ENCODE measurements around the gene SLC7A6OS. TPM values are rescaled to one million over a fixed set of nuclear protein-coding genes. Genes with fewer than 3 reads are reported as not detected.

SLC7A6OS gene
- total RNA-seq, 1 experiment from 2014 or later = 25.3 TPM

GRCh38 chr16:68287276-68288251 is 23.2 kb downstream of the SLC7A6OS start:
- intact Hi-C loops (cut with micrococcal nuclease; ENCODE audit: unreplicated experiment) = no loop called here
- Histone ChIP-seq H3K4me3 (ENCODE audit: low read depth, low read length, poor library complexity, severe bottlenecking) (no peak overlapping the region), H3K4me1 (ENCODE audit: insufficient read depth, low read length, poor library complexity, severe bottlenecking) (peaks cover 17% of the 10 kb centered on the region), H3K27ac (ENCODE audit: low read depth, low read length, poor library complexity, severe bottlenecking) (no peak overlapping the region), H3K9me3 (ENCODE audit: low read depth, low read length, poor library complexity, severe bottlenecking) (no peaks in the 10 kb centered on the region), H3K27me3 (replicated peaks; ENCODE audit: insufficient read depth, low read depth, low read length, poor library complexity) (no peaks in the 10 kb centered on the region), H3K36me3 (ENCODE audit: insufficient read depth, low read length, poor library complexity, severe bottlenecking) (peaks cover 21% of the 10 kb centered on the region)
- DNase-seq (ENCODE audit: low spot score) = no peak
- ChIA-PET POLR2A (ENCODE audit: low non-redundant PET) (no interaction called here), CTCF (interaction anchor here (0.6 kb wide), 1 partner anchor 724 kb away, joined by 3 read pairs; no protein-coding TSS in a partner anchor)
- no TSS peak for BruUV-seq (replicated peaks)
- TF ChIP-seq EZH2 (IDR thresholded peaks at IDR 0.05; ENCODE audit: borderline replicate concordance, low read depth, low read length, poor library complexity, severe bottlenecking) = no peak
- no peak for TF ChIP-seq CTCF (conservative IDR thresholded peaks at IDR 0.05; ENCODE audit: low read depth, low read length)

DNA sequence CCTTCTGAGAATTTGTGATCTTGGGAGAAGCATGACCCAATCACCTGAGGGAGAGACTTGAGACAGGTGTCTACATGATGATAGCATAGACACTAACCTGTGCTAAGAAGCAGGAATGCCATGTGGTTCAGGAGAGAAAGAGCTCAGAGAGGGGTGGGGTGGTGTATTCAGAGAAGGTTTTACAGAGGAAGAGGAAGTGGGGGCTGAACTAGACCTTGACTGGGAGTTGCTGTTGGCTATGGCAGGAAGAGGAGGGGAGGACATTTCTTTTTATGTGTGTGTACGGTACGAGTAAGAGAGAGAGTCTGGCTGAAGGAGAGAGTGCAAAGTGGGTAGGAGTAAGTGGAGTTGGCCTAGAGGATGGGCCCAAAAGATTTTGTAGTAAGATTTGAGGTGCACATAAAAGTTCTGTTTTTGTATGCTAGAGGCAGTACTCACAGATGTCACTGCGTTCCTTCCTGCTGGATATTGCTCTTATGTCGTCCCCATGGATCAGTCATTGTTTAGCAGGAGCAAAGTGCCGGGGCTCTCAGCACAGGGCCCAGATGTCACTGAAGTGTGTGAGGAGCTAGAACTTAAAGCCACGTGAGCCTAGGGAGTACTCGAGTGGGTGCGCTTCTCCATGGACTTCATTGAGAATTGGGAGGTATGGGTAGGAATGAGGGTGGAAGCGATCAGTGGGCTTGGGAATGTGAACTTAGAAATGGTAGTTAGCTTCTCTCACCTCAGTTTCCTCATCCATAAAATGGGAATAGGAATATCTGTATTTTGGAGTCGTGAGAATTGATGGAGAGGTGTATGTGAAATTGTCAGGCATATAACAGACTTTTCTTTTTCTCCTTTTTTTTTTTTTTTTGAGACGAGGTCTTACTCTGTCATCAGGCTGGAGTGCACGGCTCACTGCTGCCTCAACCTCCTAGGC is 24.3 kb downstream of the SLC7A6OS start:
- Histone ChIP-seq H3K36me3 (ENCODE audit: insufficient read depth, low read length, poor library complexity, severe bottlenecking) (peaks cover 17% of the 10 kb centered on the region), H3K4me3 (ENCODE audit: low read depth, low read length, poor library complexity, severe bottlenecking) (no peak overlapping the region), H3K9me3 (ENCODE audit: low read depth, low read length, poor library complexity, severe bottlenecking) (no peaks in the 10 kb centered on the region), H3K4me1 (ENCODE audit: insufficient read depth, low read length, poor library complexity, severe bottlenecking) (peaks cover 17% of the 10 kb centered on the region), H3K27ac (ENCODE audit: low read depth, low read length, poor library complexity, severe bottlenecking) (no peak overlapping the region), H3K27me3 (replicated peaks; ENCODE audit: insufficient read depth, low read depth, low read length, poor library complexity) (no peaks in the 10 kb centered on the region)
- no peak for DNase-seq (ENCODE audit: low spot score)
- POLR2A ChIA-PET (ENCODE audit: low non-redundant PET) = no interaction called here
- BruUV-seq (replicated peaks) = no TSS peak
- CTCF ChIA-PET = interaction anchor here (0.7 to 0.9 kb wide), 2 partner anchors 23 to 59 kb away, joined by 3 to 4 read pairs; no protein-coding TSS in a partner anchor
- TF ChIP-seq EZH2 (IDR thresholded peaks at IDR 0.05; ENCODE audit: borderline replicate concordance, low read depth, low read length, poor library complexity, severe bottlenecking) = no peak
- TF ChIP-seq CTCF (conservative IDR thresholded peaks at IDR 0.05; ENCODE audit: low read depth, low read length) = no peak
- intact Hi-C loops (cut with micrococcal nuclease; ENCODE audit: unreplicated experiment) = no loop called here

DNA sequence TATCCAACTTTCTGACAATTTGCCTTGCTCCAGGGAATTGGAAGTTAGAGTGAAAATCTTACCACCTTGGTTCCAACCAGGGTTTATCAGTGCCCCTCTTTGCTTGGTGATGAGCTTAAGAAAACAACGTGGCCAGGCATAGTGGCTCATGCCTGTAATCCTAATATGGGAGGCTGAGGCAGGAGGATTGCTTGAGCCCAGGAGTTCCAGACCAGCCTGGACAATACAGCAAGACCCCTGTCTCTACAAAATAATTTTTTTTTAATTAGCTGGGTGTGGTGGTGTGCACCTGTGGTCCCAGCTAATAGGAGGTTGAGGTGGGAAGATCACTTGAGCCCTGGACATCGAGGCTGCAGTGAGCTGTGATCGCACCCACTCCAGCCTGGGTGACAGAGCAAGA is 25.1 kb downstream of the SLC7A6OS start:
- Histone ChIP-seq H3K27ac (ENCODE audit: low read depth, low read length, poor library complexity, severe bottlenecking) (no peak overlapping the region), H3K27me3 (replicated peaks; ENCODE audit: insufficient read depth, low read depth, low read length, poor library complexity) (no peaks in the 10 kb centered on the region), H3K9me3 (ENCODE audit: low read depth, low read length, poor library complexity, severe bottlenecking) (no peaks in the 10 kb centered on the region), H3K36me3 (ENCODE audit: insufficient read depth, low read length, poor library complexity, severe bottlenecking) (peaks cover 12% of the 10 kb centered on the region), H3K4me3 (ENCODE audit: low read depth, low read length, poor library complexity, severe bottlenecking) (no peak overlapping the region), H3K4me1 (ENCODE audit: insufficient read depth, low read length, poor library complexity, severe bottlenecking) (peaks cover 15% of the 10 kb centered on the region)
- DNase-seq (ENCODE audit: low spot score) = no peak
- intact Hi-C loops (cut with micrococcal nuclease; ENCODE audit: unreplicated experiment) = no loop called here
- BruUV-seq (replicated peaks) = no TSS peak
- TF ChIP-seq EZH2 (IDR thresholded peaks at IDR 0.05; ENCODE audit: borderline replicate concordance, low read depth, low read length, poor library complexity, severe bottlenecking) (no peak), CTCF (conservative IDR thresholded peaks at IDR 0.05; ENCODE audit: low read depth, low read length) (no peak)
- POLR2A ChIA-PET (ENCODE audit: low non-redundant PET) = no interaction called here
- CTCF ChIA-PET = interaction anchor here (0.7 to 0.9 kb wide), 2 partner anchors 22 to 58 kb away, joined by 3 to 4 read pairs; no protein-coding TSS in a partner anchor
